Glutamatergic neuron (in vitro differentiated cells): ENCODE results near the gene ZFPM1. TPM values are rescaled to one million over a fixed set of nuclear protein-coding genes. Genes with fewer than 3 reads are reported as not detected.

Experiments used
- DNase-seq: peaks from one replicate; pipeline ENCODE4 v3.0.0; 2022
- H3K27ac Mint-ChIP-seq: one replicate; pipeline ENCODE4 v1.8.0; 2020; ENCODE audit warnings: mild to moderate bottlenecking, mixed read lengths, inconsistent platforms; ENCODE audit not compliant: unreplicated experiment
- H3K27me3 Mint-ChIP-seq: one replicate; pipeline ENCODE4 v1.8.0; 2020; ENCODE audit warnings: mild to moderate bottlenecking, moderate library complexity, mixed read lengths, inconsistent platforms; ENCODE audit not compliant: unreplicated experiment
- H3K36me3 Mint-ChIP-seq: one replicate; pipeline ENCODE4 v1.8.0; 2020; ENCODE audit warnings: mild to moderate bottlenecking, mixed read lengths, inconsistent platforms; ENCODE audit not compliant: unreplicated experiment
- H3K4me1 Mint-ChIP-seq: one replicate; pipeline ENCODE4 v1.8.0; 2020; ENCODE audit warnings: mild to moderate bottlenecking, low read depth, mixed read lengths, inconsistent platforms; ENCODE audit not compliant: unreplicated experiment
- H3K4me3 Mint-ChIP-seq: one replicate; pipeline ENCODE4 v1.8.0; 2020; ENCODE audit warnings: mild to moderate bottlenecking, mixed read lengths, inconsistent platforms; ENCODE audit not compliant: unreplicated experiment
- H3K9me3 Mint-ChIP-seq: one replicate; pipeline ENCODE4 v1.8.0; 2020; ENCODE audit warnings: mild to moderate bottlenecking, moderate library complexity, mixed read lengths, inconsistent platforms; ENCODE audit not compliant: unreplicated experiment
- total RNA-seq: library from RNA; stranded (reverse); fragmentation: NEBNext Ultra II Directional; extraction: Animal tissue kit (Norgen Biotek cat#: 25700); gene quantifications from one replicate; pipeline ENCODE4 v1.2.1, GENCODE V29; 2021; ENCODE audit not compliant: unreplicated experiment
- TF ChIP-seq, protein P1 (sequence below): fragments of 200-600 bp; sonication (generic); IDR thresholded peaks from one replicate; pipeline ENCODE4 v1.5.0; 2021; ENCODE audit not compliant: partially characterized antibody, unreplicated experiment

Gene ZFPM1
- total RNA-seq, 1 donor from 2014 or later = 11.1 TPM

DNA sequence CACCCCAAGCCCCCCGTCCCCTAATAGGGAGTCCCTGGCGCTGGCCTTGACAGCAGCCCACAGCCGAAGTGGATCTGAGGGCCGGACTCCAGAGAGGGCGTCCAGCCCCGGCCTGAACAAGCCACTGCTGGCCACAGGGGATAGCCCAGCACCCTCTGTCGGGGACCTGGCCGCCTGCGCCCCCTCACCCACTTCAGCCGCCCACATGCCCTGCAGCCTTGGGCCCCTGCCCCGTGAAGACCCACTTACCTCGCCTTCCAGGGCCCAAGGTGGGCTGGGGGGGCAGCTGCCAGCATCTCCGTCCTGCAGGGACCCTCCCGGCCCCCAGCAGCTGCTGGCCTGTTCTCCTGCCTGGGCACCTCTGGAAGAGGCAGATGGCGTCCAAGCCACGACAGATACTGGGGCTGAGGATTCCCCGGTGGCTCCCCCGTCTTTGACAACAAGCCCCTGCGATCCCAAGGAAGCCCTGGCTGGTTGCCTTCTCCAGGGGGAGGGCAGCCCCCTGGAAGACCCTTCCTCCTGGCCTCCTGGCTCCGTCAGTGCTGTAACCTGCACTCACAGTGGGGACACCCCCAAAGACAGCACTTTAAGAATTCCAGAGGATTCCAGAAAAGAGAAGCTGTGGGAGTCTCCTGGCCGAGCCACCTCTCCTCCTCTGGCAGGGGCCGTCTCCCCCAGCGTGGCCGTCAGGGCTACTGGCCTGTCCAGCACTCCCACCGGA lies 19.3 kb upstream of the ZFPM1 start:
- H3K27me3 Mint-ChIP-seq = peaks cover 2% of the 10 kb centered on the region
- H3K4me1 Mint-ChIP-seq = no peaks in the 10 kb centered on the region
- no peaks in the 10 kb centered on the region for H3K36me3 Mint-ChIP-seq
- H3K27ac Mint-ChIP-seq = no peak overlapping the region
- TF ChIP-seq, protein P1, sequence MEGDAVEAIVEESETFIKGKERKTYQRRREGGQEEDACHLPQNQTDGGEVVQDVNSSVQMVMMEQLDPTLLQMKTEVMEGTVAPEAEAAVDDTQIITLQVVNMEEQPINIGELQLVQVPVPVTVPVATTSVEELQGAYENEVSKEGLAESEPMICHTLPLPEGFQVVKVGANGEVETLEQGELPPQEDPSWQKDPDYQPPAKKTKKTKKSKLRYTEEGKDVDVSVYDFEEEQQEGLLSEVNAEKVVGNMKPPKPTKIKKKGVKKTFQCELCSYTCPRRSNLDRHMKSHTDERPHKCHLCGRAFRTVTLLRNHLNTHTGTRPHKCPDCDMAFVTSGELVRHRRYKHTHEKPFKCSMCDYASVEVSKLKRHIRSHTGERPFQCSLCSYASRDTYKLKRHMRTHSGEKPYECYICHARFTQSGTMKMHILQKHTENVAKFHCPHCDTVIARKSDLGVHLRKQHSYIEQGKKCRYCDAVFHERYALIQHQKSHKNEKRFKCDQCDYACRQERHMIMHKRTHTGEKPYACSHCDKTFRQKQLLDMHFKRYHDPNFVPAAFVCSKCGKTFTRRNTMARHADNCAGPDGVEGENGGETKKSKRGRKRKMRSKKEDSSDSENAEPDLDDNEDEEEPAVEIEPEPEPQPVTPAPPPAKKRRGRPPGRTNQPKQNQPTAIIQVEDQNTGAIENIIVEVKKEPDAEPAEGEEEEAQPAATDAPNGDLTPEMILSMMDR = no peak
- H3K9me3 Mint-ChIP-seq = peaks cover 3% of the 10 kb centered on the region
- DNase-seq = no peak
- H3K4me3 Mint-ChIP-seq = no peak overlapping the region

- Mint-ChIP-seq H3K4me1 (no peaks in the 10 kb centered on the region), H3K36me3 (no peaks in the 10 kb centered on the region), H3K27me3 (peaks cover 2% of the 10 kb centered on the region)
Observed at GRCh38 chr16:88434353-88434690, 18.8 kb upstream of the ZFPM1 start.

DNA sequence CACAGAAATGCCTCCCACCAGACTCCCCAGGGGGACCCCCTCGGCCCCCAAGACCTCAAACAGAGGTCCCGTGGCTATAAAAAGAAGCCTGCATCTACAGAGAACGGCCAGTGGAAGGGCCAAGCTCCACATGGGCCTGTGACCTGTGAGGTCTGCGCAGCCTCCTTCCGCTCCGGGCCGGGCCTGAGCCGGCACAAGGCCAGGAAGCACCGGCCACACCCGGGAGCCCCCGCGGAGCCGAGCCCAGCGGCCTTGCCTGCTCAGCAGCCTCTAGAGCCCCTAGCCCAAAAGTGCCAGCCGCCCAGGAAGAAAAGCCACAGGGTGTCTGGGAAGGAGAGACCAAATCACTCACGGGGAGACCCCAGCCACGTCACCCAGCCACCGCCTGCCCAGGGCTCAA lies 18.3 kb upstream of the ZFPM1 start:
- Mint-ChIP-seq H3K4me3 (no peak overlapping the region), H3K36me3 (no peaks in the 10 kb centered on the region), H3K4me1 (no peaks in the 10 kb centered on the region), H3K27me3 (peaks cover 2% of the 10 kb centered on the region), H3K9me3 (peaks cover 3% of the 10 kb centered on the region), H3K27ac (no peak overlapping the region)
- no peak for DNase-seq
- TF ChIP-seq, protein P1 = no peak

More at GRCh38 chr16:88434353-88434690, 18.8 kb upstream of the ZFPM1 start:
- TF ChIP-seq, protein P1 = no peak
- no peak for DNase-seq
- Mint-ChIP-seq H3K4me3 (no peak overlapping the region), H3K9me3 (peaks cover 3% of the 10 kb centered on the region), H3K27ac (no peak overlapping the region)

- H3K4me1 Mint-ChIP-seq = no peaks in the 10 kb centered on the region
- no peak overlapping the region for H3K4me3 Mint-ChIP-seq
- no peak for DNase-seq
- H3K36me3 Mint-ChIP-seq = no peaks in the 10 kb centered on the region
- H3K27me3 Mint-ChIP-seq = peaks cover 2% of the 10 kb centered on the region
- no peak overlapping the region for H3K27ac Mint-ChIP-seq
- H3K9me3 Mint-ChIP-seq = peaks cover 6% of the 10 kb centered on the region
- TF ChIP-seq, protein P1 = no peak
Observed at GRCh38 chr16:88435437-88436355, 17.4 kb upstream of the ZFPM1 start.

- no peak overlapping the region for H3K27ac Mint-ChIP-seq
- no peak for DNase-seq
- H3K36me3 Mint-ChIP-seq = no peaks in the 10 kb centered on the region
- no peak overlapping the region for H3K4me3 Mint-ChIP-seq
- peaks cover 4% of the 10 kb centered on the region for H3K27me3 Mint-ChIP-seq
- no peaks in the 10 kb centered on the region for H3K4me1 Mint-ChIP-seq
- TF ChIP-seq, protein P1 = no peak
- H3K9me3 Mint-ChIP-seq = peaks cover 6% of the 10 kb centered on the region
Observed at GRCh38 chr16:88436796-88437195, 16.3 kb upstream of the ZFPM1 start.
